PC-9 (cell line): Measurements from ENCODE around the gene UBE2QL1. TPM values are rescaled to one million over a fixed set of nuclear protein-coding genes. Genes with fewer than 3 reads are reported as not detected.

Source experiments
- BruUV-seq: library from RNA; stranded (reverse); fragments of 400-500 nt; replicated peaks from 2 replicates; lab custom pipeline; 2021; lab: Mats Ljungman, UMichigan
- CTCF ChIA-PET: fragments of 300-600 bp; sonication (Branson Sonifier 250); formaldehyde crosslinking; loops from one replicate; lab custom pipeline; 2022; ENCODE audit warnings: antibody characterized with exemption; lab: Charles Lee
- POLR2A ChIA-PET: fragments of 300-600 bp; sonication (Branson Sonifier 250); formaldehyde crosslinking; loops from one replicate; lab custom pipeline; 2022; ENCODE audit warnings: antibody characterized with exemption; ENCODE audit not compliant: unreplicated experiment; lab: Charles Lee
- DNase-seq, 2 experiments: peaks; one replicate each; pipeline versions ENCODE4 v3.0.0 to v3.0.0-alpha.2; 2015 to 2022; ENCODE audit warnings: mixed read lengths in 1 of 2
- H2AFZ ChIP-seq: fragments of 200-600 bp; sonication (generic); 2 replicates; pipeline ENCODE4 v1.8.1; 2017; ENCODE audit warnings: antibody characterized with exemption
- H3F3A ChIP-seq: fragments of 200-600 bp; sonication (generic); 2 replicates; pipeline ENCODE4 v1.8.1; 2017; ENCODE audit warnings: antibody characterized with exemption, mild to moderate bottlenecking, low read depth; ENCODE audit not compliant: insufficient read depth
- H3K27ac ChIP-seq: fragments of 200-600 bp; sonication (generic); 2 replicates; pipeline ENCODE4 v1.6.1; 2016; ENCODE audit warnings: mixed run types
- H3K27me3 ChIP-seq: fragments of 200-600 bp; sonication (generic); 2 replicates; pipeline ENCODE4 v1.6.1; 2016; ENCODE audit warnings: low read depth, mixed run types; ENCODE audit not compliant: insufficient read depth
- H3K36me3 ChIP-seq: fragments of 200-600 bp; sonication (generic); 2 replicates; pipeline ENCODE4 v1.6.1; 2016; ENCODE audit warnings: low read depth, mixed run types
- H3K4me1 ChIP-seq: fragments of 200-600 bp; sonication (generic); replicated peaks from 2 replicates; pipeline ENCODE4 v1.6.1; 2016; ENCODE audit warnings: mixed run types; ENCODE audit not compliant: insufficient read depth
- H3K4me2 ChIP-seq: fragments of 200-600 bp; sonication (generic); 2 replicates; pipeline ENCODE4 v1.6.1; 2017; ENCODE audit warnings: mixed run types
- H3K4me3 ChIP-seq: fragments of 200-600 bp; sonication (generic); 2 replicates; pipeline ENCODE4 v1.6.1; 2016; ENCODE audit warnings: mixed run types
- H3K79me2 ChIP-seq: fragments of 200-600 bp; sonication (generic); 2 replicates; pipeline ENCODE4 v1.6.1; 2017; ENCODE audit warnings: low read depth, mixed run types
- H3K9me2 ChIP-seq: fragments of 200-600 bp; sonication (generic); 2 replicates; pipeline ENCODE4 v1.8.1; 2017; ENCODE audit warnings: mild to moderate bottlenecking; ENCODE audit not compliant: insufficient read depth
- H3K9me3 ChIP-seq: fragments of 200-600 bp; sonication (generic); 2 replicates; pipeline ENCODE4 v1.8.1; 2016; ENCODE audit warnings: low read depth; ENCODE audit not compliant: insufficient read depth
- H4K20me1 ChIP-seq: fragments of 200-600 bp; sonication (generic); 2 replicates; pipeline ENCODE4 v1.8.1; 2017; ENCODE audit not compliant: insufficient read depth
- CTCF ChIP-seq: fragments of 200-600 bp; sonication (generic); conservative IDR thresholded peaks from 2 replicates; pipeline ENCODE4 v1.6.1; 2017; ENCODE audit warnings: mixed run types, antibody characterized with exemption, mild to moderate bottlenecking, moderate library complexity
- EZH2 ChIP-seq: fragments of 200-600 bp; sonication (generic); IDR thresholded peaks from 2 replicates; pipeline ENCODE4 v1.8.0; 2017; ENCODE audit warnings: antibody characterized with exemption, low read depth
- intact Hi-C: fragments of 100-400 bp; cut with micrococcal nuclease; formaldehyde crosslinking; loops from one replicate; pipeline ENCODE4 v1.10.0; 2022; ENCODE audit not compliant: unreplicated experiment
- total RNA-seq: library from RNA; stranded (reverse); gene quantifications from 2 replicates; pipeline ENCODE4 v1.2.3, GENCODE V29; 2021

UBE2QL1 gene
- total RNA-seq, 1 experiment from 2014 or later, result not detected

DNA sequence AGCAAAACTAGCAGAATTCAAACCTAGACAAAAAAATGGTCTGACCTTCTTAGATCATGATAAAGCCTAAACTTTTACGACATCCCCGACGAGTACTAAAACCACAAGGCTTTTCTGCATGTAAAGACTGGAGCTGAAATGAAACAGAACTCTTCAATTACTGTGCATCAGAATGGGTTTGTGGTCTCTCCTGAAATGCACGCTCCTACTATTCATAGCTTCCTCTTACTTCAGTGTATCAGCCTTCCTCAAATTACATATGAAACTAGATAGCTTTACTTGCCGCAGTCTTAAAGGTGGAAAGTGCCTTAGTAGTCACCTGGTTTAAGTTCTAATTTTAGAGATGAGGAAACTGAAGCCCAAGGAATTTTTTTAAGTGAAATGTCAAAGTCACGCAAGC, 45.7 kb upstream of the UBE2QL1 start:
- DNase-seq, result no peak
- Histone ChIP-seq H2AFZ (no peak overlapping the region), H3K4me3 (no peak overlapping the region), H3K27ac (no peak overlapping the region), H3K79me2 (no peaks in the 10 kb centered on the region), H3K4me2 (no peak overlapping the region), H3K27me3 (peaks cover 63% of the 10 kb centered on the region), H3K36me3 (no peaks in the 10 kb centered on the region), H4K20me1 (no peaks in the 10 kb centered on the region), H3K4me1 (peaks cover 17% of the 10 kb centered on the region), H3F3A (no peaks in the 10 kb centered on the region), H3K9me3 (no peaks in the 10 kb centered on the region), H3K9me2 (no peaks in the 10 kb centered on the region)
- TF ChIP-seq EZH2 (no peak), CTCF (no peak)
- POLR2A ChIA-PET, result no interaction called here
- CTCF ChIA-PET, result interaction anchor here (0.6 kb wide), 1 partner anchor 16 kb away, joined by 4 read pairs; no protein-coding TSS in a partner anchor
- intact Hi-C loops, result no loop called here
- BruUV-seq, result no TSS peak

DNA sequence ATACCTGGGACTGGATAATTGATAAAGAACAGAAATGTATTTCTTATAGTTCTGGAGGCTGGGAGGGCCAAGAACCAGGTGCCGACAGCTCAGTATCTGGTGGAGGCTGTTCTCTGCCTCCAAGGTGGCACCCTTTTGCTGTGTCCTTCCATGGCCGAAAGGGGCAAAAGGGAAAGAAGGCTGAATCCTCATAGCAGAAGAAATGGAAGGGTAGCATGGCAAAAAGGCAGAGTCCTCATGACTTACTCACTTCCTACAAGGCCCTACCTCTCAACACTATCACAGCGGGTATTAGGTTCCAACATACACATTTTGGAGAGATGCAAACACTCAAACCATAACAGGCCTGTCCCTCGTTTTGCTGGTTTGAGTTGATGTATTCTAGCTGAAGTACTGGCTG, 45.2 kb upstream of the UBE2QL1 start:
- BruUV-seq, result no TSS peak
- Histone ChIP-seq H3K27ac (no peak overlapping the region), H3K9me3 (no peaks in the 10 kb centered on the region), H2AFZ (no peak overlapping the region), H3K27me3 (peaks cover 58% of the 10 kb centered on the region), H3K4me2 (no peak overlapping the region), H3K9me2 (no peaks in the 10 kb centered on the region), H3K4me3 (no peak overlapping the region), H3F3A (no peaks in the 10 kb centered on the region), H3K79me2 (no peaks in the 10 kb centered on the region), H3K36me3 (no peaks in the 10 kb centered on the region), H3K4me1 (peaks cover 22% of the 10 kb centered on the region), H4K20me1 (no peaks in the 10 kb centered on the region)
- CTCF ChIA-PET, result no interaction called here
- no peak for TF ChIP-seq CTCF
- no peak for TF ChIP-seq EZH2
- intact Hi-C loops, result no loop called here
- POLR2A ChIA-PET, result no interaction called here
- no peak for DNase-seq

DNA sequence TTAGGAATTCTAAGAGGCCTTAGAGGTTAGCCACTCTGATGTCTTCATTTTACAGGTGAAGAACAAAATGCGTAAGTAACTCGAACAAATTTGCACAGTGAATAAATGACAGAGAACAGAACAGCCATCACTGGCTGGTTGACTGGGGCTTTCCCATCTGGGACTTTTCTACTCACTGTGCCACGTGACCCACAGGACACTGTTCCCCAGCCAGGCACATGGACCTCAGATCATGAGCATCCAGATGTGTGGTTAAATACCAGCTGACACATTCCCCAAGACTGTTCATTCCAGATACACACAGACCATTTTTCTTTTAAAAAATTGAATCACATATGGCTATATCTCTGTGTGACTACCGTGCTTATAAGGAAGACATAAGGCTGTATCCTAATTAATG, 44.5 kb upstream of the UBE2QL1 start:
- no TSS peak for BruUV-seq
- Histone ChIP-seq H3F3A (no peaks in the 10 kb centered on the region), H2AFZ (no peak overlapping the region), H3K9me3 (no peaks in the 10 kb centered on the region), H3K79me2 (no peaks in the 10 kb centered on the region), H3K27ac (no peak overlapping the region), H3K36me3 (no peaks in the 10 kb centered on the region), H3K4me2 (no peak overlapping the region), H3K4me3 (no peak overlapping the region), H3K9me2 (no peaks in the 10 kb centered on the region), H3K27me3 (peaks cover 51% of the 10 kb centered on the region), H3K4me1 (peaks cover 29% of the 10 kb centered on the region), H4K20me1 (no peaks in the 10 kb centered on the region)
- TF ChIP-seq CTCF (no peak), EZH2 (no peak)
- intact Hi-C loops, result no loop called here
- POLR2A ChIA-PET, result no interaction called here
- CTCF ChIA-PET, result no interaction called here
- no peak for DNase-seq
